Trophoblast cell (in vitro differentiated cells and primary cell): ENCODE data around the gene TAF8. TPM values are rescaled to one million over a fixed set of nuclear protein-coding genes. Genes with fewer than 3 reads are reported as not detected.
"Not testable (repeated sequence)": the region's sequence is repeated elsewhere in the genome, so short reads cannot be mapped to it uniquely, and the experiment has no call there.

ENCODE experiments used
- DNase-seq, 2 donors: peaks; one replicate each; pipeline ENCODE4 v3.0.0-alpha.2; 2016
- H2AFZ ChIP-seq: 2 replicates; pipeline ENCODE4 v1.6.1; 2013; ENCODE audit warnings: low read length, moderate library complexity, mild to moderate bottlenecking; ENCODE audit not compliant: insufficient read depth, poor library complexity
- H2AK5ac ChIP-seq: 2 replicates; pipeline ENCODE4 v1.6.1; 2013; ENCODE audit warnings: mild to moderate bottlenecking, low read length
- H2BK120ac ChIP-seq: 2 replicates; pipeline ENCODE4 v1.6.1; 2013; ENCODE audit warnings: low read length, mild to moderate bottlenecking, moderate library complexity; ENCODE audit not compliant: insufficient read depth, poor library complexity
- H2BK12ac ChIP-seq: 2 replicates; pipeline ENCODE4 v1.6.1; 2013; ENCODE audit warnings: mild to moderate bottlenecking, low read length, moderate library complexity
- H2BK5ac ChIP-seq: 2 replicates; pipeline ENCODE4 v1.6.1; 2013; ENCODE audit warnings: low read length, low read depth, moderate library complexity, mild to moderate bottlenecking; ENCODE audit not compliant: poor library complexity
- H3K14ac ChIP-seq: 2 replicates; pipeline ENCODE4 v1.6.1; 2013; ENCODE audit warnings: mild to moderate bottlenecking, low read length
- H3K18ac ChIP-seq: 2 replicates; pipeline ENCODE4 v1.6.1; 2013; ENCODE audit warnings: mild to moderate bottlenecking, low read length
- H3K23ac ChIP-seq: 2 replicates; pipeline ENCODE4 v1.6.1; 2013; ENCODE audit warnings: low read length
- H3K27ac ChIP-seq: 2 replicates; pipeline ENCODE4 v1.5.1; 2013; ENCODE audit warnings: low read depth, mild to moderate bottlenecking, inconsistent platforms, low read length, moderate library complexity
- H3K27me3 ChIP-seq: 2 replicates; pipeline ENCODE4 v1.6.1; 2013; ENCODE audit warnings: inconsistent platforms, mild to moderate bottlenecking, low read length, moderate library complexity; ENCODE audit not compliant: insufficient read depth
- H3K36me3 ChIP-seq, 2 experiments: 1 replicate in 1 of 2; 2 replicates in 1 of 2; pipeline ENCODE4 v1.6.1; 2013; ENCODE audit warnings: low read length in 2 of 2, mild to moderate bottlenecking in 2 of 2, moderate library complexity in 1 of 2; ENCODE audit not compliant: insufficient read depth in 2 of 2, control insufficient read depth in 1 of 2
- H3K4ac ChIP-seq: 2 replicates; pipeline ENCODE4 v1.6.1; 2013; ENCODE audit warnings: low read depth, mild to moderate bottlenecking, low read length, moderate library complexity
- H3K4me1 ChIP-seq, 2 experiments: 1 replicate in 1 of 2; 2 replicates in 1 of 2; pipeline ENCODE4 v1.6.1; 2013; ENCODE audit warnings: low read length in 2 of 2, mild to moderate bottlenecking in 2 of 2, moderate library complexity in 1 of 2; ENCODE audit not compliant: insufficient read depth in 2 of 2, control insufficient read depth in 1 of 2
- H3K4me2 ChIP-seq: 2 replicates; pipeline ENCODE4 v1.6.1; 2013; ENCODE audit warnings: inconsistent platforms, mild to moderate bottlenecking, low read length, moderate library complexity
- H3K4me3 ChIP-seq: 2 replicates; pipeline ENCODE4 v1.5.1; 2013; ENCODE audit warnings: mild to moderate bottlenecking, low read depth, low read length, inconsistent platforms
- H3K79me1 ChIP-seq: one replicate; pipeline ENCODE4 v1.6.1; 2013; ENCODE audit warnings: low read length
- H3K79me2 ChIP-seq: 2 replicates; pipeline ENCODE4 v1.6.1; 2013; ENCODE audit warnings: low read length, mild to moderate bottlenecking; ENCODE audit not compliant: control insufficient read depth, insufficient read depth, poor library complexity
- H3K9ac ChIP-seq: 2 replicates; pipeline ENCODE4 v1.6.1; 2013; ENCODE audit warnings: mild to moderate bottlenecking, low read length
- H3K9me3 ChIP-seq: 2 replicates; pipeline ENCODE4 v1.6.1; 2013; ENCODE audit warnings: low read depth, mild to moderate bottlenecking, control low read depth, inconsistent platforms, low read length; ENCODE audit not compliant: insufficient read depth
- H4K12ac ChIP-seq: 2 replicates; pipeline ENCODE4 v1.6.1; 2013; ENCODE audit warnings: low read depth, mild to moderate bottlenecking, low read length, moderate library complexity
- H4K8ac ChIP-seq: 2 replicates; pipeline ENCODE4 v1.6.1; 2013; ENCODE audit warnings: low read depth, mild to moderate bottlenecking, low read length, moderate library complexity
- H4K91ac ChIP-seq: one replicate; pipeline ENCODE4 v1.6.1; 2013; ENCODE audit warnings: low read depth, mild to moderate bottlenecking, low read length, moderate library complexity
- WGBS: extraction: QIAGEN DNeasy Blood & Tissue Kit; methylation state at CpG from one replicate; pipeline ENCODE4 v1.1.7; 2013; ENCODE audit warnings: missing lambda C conversion rate; ENCODE audit not compliant: insufficient read length, insufficient coverage; ENCODE audit errors: extremely low coverage; 5-methylcytosine and 5-hydroxymethylcytosine counted together
- polyA plus RNA-seq: library from polyadenylated mRNA; stranded (reverse); fragments of 200-250 nt; gene quantifications from 2 replicates; pipeline ENCODE4 v1.2.3, GENCODE V29; 2013

Gene TAF8
- 14.4 and 15.2 TPM in 2 replicates for polyA plus RNA-seq

- Histone ChIP-seq H3K18ac (peak within 1 kb of the TSS; percentile 99), H3K9me3 (peaks cover 3% of the 10 kb centered on the region), H4K91ac (peak within 1 kb of the TSS; percentile 94)
Measured at GRCh38 chr6:42050297-42051267, at the start of gene TAF8. Gene TAF8, plus strand, starts transcription at chr6:42050524. Its CDS starts 18 bp downstream, at chr6:42050542.

GRCh38 chr6:42001506-42001905 is 48.8 kb upstream of the TAF8 start:
- no peak overlapping the region for H2AFZ ChIP-seq
- H2BK5ac ChIP-seq = no peak overlapping the region
- no peak overlapping the region for H3K23ac ChIP-seq
- H3K4me1 ChIP-seq = no peaks in the 10 kb centered on the region
- H3K27me3 ChIP-seq = no peaks in the 10 kb centered on the region
- no peak overlapping the region for H3K4me3 ChIP-seq
- H3K27ac ChIP-seq = no peak overlapping the region
- H2BK12ac ChIP-seq = no peak overlapping the region
- no peak overlapping the region for H4K12ac ChIP-seq
- H3K4me2 ChIP-seq = no peak overlapping the region
- no peak overlapping the region for H3K9ac ChIP-seq
- H2BK120ac ChIP-seq = no peak overlapping the region
- no peaks in the 10 kb centered on the region for H3K36me3 ChIP-seq
- no peak overlapping the region for H3K4ac ChIP-seq
- no peaks in the 10 kb centered on the region for H3K79me1 ChIP-seq
- H3K18ac ChIP-seq = no peak overlapping the region
- no peaks in the 10 kb centered on the region for H3K9me3 ChIP-seq
- DNase-seq = no peak
- peaks cover 2% of the 10 kb centered on the region for H3K79me2 ChIP-seq
- H3K14ac ChIP-seq = no peak overlapping the region
- no peak overlapping the region for H2AK5ac ChIP-seq
- no peak overlapping the region for H4K91ac ChIP-seq
- no peak overlapping the region for H4K8ac ChIP-seq
- no CpG with 5 or more reads among the region's 6 CpGs for whole genome bisulfite sequencing

More at GRCh38 chr6:42050297-42051267, at the start of gene TAF8:
- H3K36me3 ChIP-seq = peaks cover 7 to 12% of the 10 kb centered on the region in 2 experiments
- peak within 1 kb of the TSS; percentile 89 for H4K12ac ChIP-seq
- peak within 1 kb of the TSS; percentile 63 for H3K4me2 ChIP-seq
- H2BK5ac ChIP-seq = peak within 1 kb of the TSS; percentile 97
- peak within 1 kb of the TSS; percentile 98 for H2BK120ac ChIP-seq
- no CpG with 5 or more reads among the region's 59 CpGs for WGBS
- H3K23ac ChIP-seq = no peak within 1 kb of the TSS
- H3K9ac ChIP-seq = peak within 1 kb of the TSS; percentile 90
- H3K79me2 ChIP-seq = peaks cover 2% of the 10 kb centered on the region
- H2AFZ ChIP-seq = peak within 1 kb of the TSS; percentile 98
- H2BK12ac ChIP-seq = peak within 1 kb of the TSS; percentile 62
- peak within 1 kb of the TSS; percentile 99 for H4K8ac ChIP-seq
- H3K4me1 ChIP-seq = peaks cover 9 to 13% of the 10 kb centered on the region in 2 experiments
- H3K27ac ChIP-seq = peak within 1 kb of the TSS; percentile 85
- H3K14ac ChIP-seq = peak within 1 kb of the TSS; percentile 94
- no peaks in the 10 kb centered on the region for H3K27me3 ChIP-seq
- no peak within 1 kb of the TSS for H2AK5ac ChIP-seq
- peak; percentile 84 to 89 for DNase-seq
- peaks cover 14% of the 10 kb centered on the region for H3K79me1 ChIP-seq
- peak within 1 kb of the TSS; percentile 13 for H3K4ac ChIP-seq
- peak within 1 kb of the TSS; percentile 75 for H3K4me3 ChIP-seq

GRCh38 chr6:42003658-42004057 is 46.7 kb upstream of the TAF8 start:
- H2BK120ac ChIP-seq, H2BK12ac ChIP-seq: not testable (repeated sequence)
- no CpG with 5 or more reads among the region's 1 CpG for WGBS

GRCh38 chr6:42007286-42008137 is 42.8 kb upstream of the TAF8 start:
- Histone ChIP-seq H4K8ac (no peak overlapping the region), H2AFZ (no peak overlapping the region), H3K79me2 (no peaks in the 10 kb centered on the region), H3K27me3 (no peaks in the 10 kb centered on the region), H2BK12ac (no peak overlapping the region), H2AK5ac (no peak overlapping the region), H3K27ac (no peak overlapping the region), H3K18ac (no peak overlapping the region), H4K12ac (no peak overlapping the region), H3K9me3 (no peaks in the 10 kb centered on the region), H4K91ac (no peak overlapping the region), H3K9ac (no peak overlapping the region), H3K14ac (no peak overlapping the region), H2BK5ac (no peak overlapping the region), H3K79me1 (no peaks in the 10 kb centered on the region), H3K4me1 (peaks cover 12 to 13% of the 10 kb centered on the region in 2 experiments), H3K4me2 (no peak overlapping the region), H3K4ac (no peak overlapping the region), H3K23ac (no peak overlapping the region), H2BK120ac (no peak overlapping the region), H3K36me3 (no peaks in the 10 kb centered on the region), H3K4me3 (no peak overlapping the region)
- no CpG with 5 or more reads among the region's 15 CpGs for WGBS
- no peak for DNase-seq

More at GRCh38 chr6:42003658-42004057, 46.7 kb upstream of the TAF8 start:
- not testable (repeated sequence) for H4K8ac ChIP-seq, H3K27ac ChIP-seq, H3K4me3 ChIP-seq, H3K36me3 ChIP-seq, H3K79me1 ChIP-seq, H4K91ac ChIP-seq, H3K4me2 ChIP-seq, H4K12ac ChIP-seq, H3K4me1 ChIP-seq, H2BK5ac ChIP-seq, H3K23ac ChIP-seq, H3K27me3 ChIP-seq, DNase-seq, H2AK5ac ChIP-seq, H3K4ac ChIP-seq, H2AFZ ChIP-seq, H3K9me3 ChIP-seq, H3K9ac ChIP-seq, H3K18ac ChIP-seq, H3K79me2 ChIP-seq, H3K14ac ChIP-seq
